Spleen (tissue), 7 donors: ENCODE measurements around the gene RAB10.

Experiments
- CTCF ChIP-seq, 11 experiments: fragments of 200-600 bp in 7 of 11; fragments of 450-650 bp in 4 of 11; sonication (generic) in 4 of 11; IDR thresholded peaks in 8 of 11; conservative IDR thresholded peaks in 3 of 11; 1 replicate in 7 of 11; 2 replicates in 4 of 11; pipeline versions ENCODE4 v1.4.0 to v1.8.0; 2016 to 2021; ENCODE audit warnings: antibody characterized with exemption in 11 of 11, inconsistent platforms in 4 of 11, mild to moderate bottlenecking in 1 of 11
- POLR2A ChIP-seq, 3 donors: fragments of 450-650 bp; IDR thresholded peaks; one replicate each; pipeline ENCODE4 v1.5.1; 2017; ENCODE audit warnings: antibody characterized with exemption in 3 of 3, mild to moderate bottlenecking in 1 of 3
- POLR2AphosphoS5 ChIP-seq, 3 donors: sonication (generic); formaldehyde crosslinking; IDR thresholded peaks; one replicate each; pipeline ENCODE4 v1.5.1; 2017; ENCODE audit warnings: antibody characterized with exemption in 3 of 3
- donor health status: DM: no; HTN: no; CAD: no; lungs with moderate emphysema.
- donor health status: DM: no; HTN: no; CAD: no.
- donor health status: DM: no; HTN: no; CAD: no.

- TF ChIP-seq CTCF (IDR thresholded peaks at IDR 0.05 in 8 of 11, conservative IDR thresholded peaks at IDR 0.05 in 3 of 11) = no peak
- TF ChIP-seq POLR2A (IDR thresholded peaks at IDR 0.05) = no peak
- no peak for TF ChIP-seq POLR2AphosphoS5 (IDR thresholded peaks at IDR 0.05)
Measured at GRCh38 chr2:26184121-26184520, 150.2 kb downstream of the RAB10 start.
